MCF 10A (cell line): ENCODE measurements around the gene NWD2. TPM values are rescaled to one million over a fixed set of nuclear protein-coding genes. Genes with fewer than 3 reads are reported as not detected.

Experiments
- BruUV-seq: library from RNA; stranded (reverse); fragments of 400-500 nt; replicated peaks from 2 replicates; lab custom pipeline; 2021; lab: Mats Ljungman, UMichigan
- CTCF ChIA-PET: fragments of 300-600 bp; sonication (Branson Sonifier 250); formaldehyde crosslinking; extraction: SDS; loops from one replicate; lab custom pipeline; 2021; ENCODE audit warnings: antibody characterized with exemption, inconsistent platforms; lab: Yijun Ruan, JAX
- POLR2A ChIA-PET: fragments of 300-600, 350-650 bp; sonication (Branson Sonifier 250); formaldehyde crosslinking; extraction: SDS; loops from one replicate; lab custom pipeline; 2020; ENCODE audit warnings: antibody characterized with exemption, inconsistent platforms; lab: Yijun Ruan, JAX
- DNase-seq: peaks from one replicate; pipeline ENCODE4 v3.0.0-alpha.2; 2018; ENCODE audit not compliant: unreplicated experiment
- H3K27ac Mint-ChIP-seq: one replicate; pipeline ENCODE4 v1.8.0; 2022; ENCODE audit warnings: mild to moderate bottlenecking, low read depth, mixed read lengths; ENCODE audit not compliant: unreplicated experiment
- H3K27me3 Mint-ChIP-seq: one replicate; pipeline ENCODE4 v1.8.0; 2022; ENCODE audit warnings: mixed read lengths; ENCODE audit not compliant: insufficient read depth, unreplicated experiment
- H3K36me3 Mint-ChIP-seq: one replicate; pipeline ENCODE4 v1.8.0; 2022; ENCODE audit warnings: mild to moderate bottlenecking, moderate library complexity, mixed read lengths; ENCODE audit not compliant: insufficient read depth, unreplicated experiment
- H3K4me1 Mint-ChIP-seq: one replicate; pipeline ENCODE4 v1.8.0; 2022; ENCODE audit warnings: mixed read lengths; ENCODE audit not compliant: insufficient read depth, unreplicated experiment
- H3K4me3 Mint-ChIP-seq: one replicate; pipeline ENCODE4 v1.8.0; 2022; ENCODE audit warnings: mild to moderate bottlenecking, moderate library complexity, mixed read lengths; ENCODE audit not compliant: unreplicated experiment
- H3K9me3 Mint-ChIP-seq: one replicate; pipeline ENCODE4 v1.8.0; 2022; ENCODE audit warnings: mixed read lengths; ENCODE audit not compliant: unreplicated experiment
- CTCF ChIP-seq: fragments of 200-600 bp; IDR thresholded peaks from one replicate; pipeline ENCODE4 v1.8.0; 2022; ENCODE audit warnings: antibody characterized with exemption, mild to moderate bottlenecking; ENCODE audit not compliant: unreplicated experiment
- intact Hi-C: fragments of 100-400 bp; cut with micrococcal nuclease; formaldehyde crosslinking; loops from 2 replicates; pipeline ENCODE4 v1.14.1; 2022
- total RNA-seq: library from RNA; stranded (reverse); gene quantifications from 2 replicates; pipeline ENCODE4 v1.2.3, GENCODE V29; 2022

The NWD2 gene
- total RNA-seq, 1 experiment from 2014 or later, result not detected

- Mint-ChIP-seq H3K4me1 (no peaks in the 10 kb centered on the region), H3K4me3 (no peak overlapping the region), H3K27ac (no peak overlapping the region), H3K36me3 (no peaks in the 10 kb centered on the region), H3K9me3 (no peaks in the 10 kb centered on the region), H3K27me3 (peaks cover 17% of the 10 kb centered on the region)
- CTCF ChIA-PET, result interaction anchor here (0.6 to 4.2 kb wide), 2 partner anchors 82 to 121 kb away, joined by 4 to 19 read pairs; no protein-coding TSS in a partner anchor
- no TSS peak for BruUV-seq
- intact Hi-C loops, result no loop called here
- TF ChIP-seq CTCF, result no peak
- DNase-seq, result no peak
- POLR2A ChIA-PET, result no interaction called here
These were observed 201.5 kb downstream of the NWD2 start for GRCh38 chr4:37446016-37446415.

DNA sequence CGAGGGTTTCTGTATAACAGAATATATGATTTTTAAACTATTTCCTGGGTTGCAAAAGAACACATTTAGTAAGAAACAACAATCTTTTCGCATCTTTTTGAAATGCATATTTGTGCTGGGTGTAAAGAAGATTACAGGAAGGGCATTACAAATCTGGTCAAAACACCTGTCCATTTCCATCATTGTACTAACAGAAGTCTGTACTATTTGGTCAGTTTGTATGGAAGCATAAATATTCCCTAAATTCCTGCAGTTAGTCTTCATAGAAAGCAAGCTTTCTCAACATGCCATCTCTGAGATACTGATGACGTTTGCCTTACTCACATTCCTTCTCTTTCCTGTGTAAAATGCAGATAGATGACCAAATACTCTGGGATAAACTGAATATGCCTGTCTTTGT is 203.3 kb downstream of the NWD2 start:
- Mint-ChIP-seq H3K36me3 (no peaks in the 10 kb centered on the region), H3K9me3 (no peaks in the 10 kb centered on the region), H3K4me1 (no peaks in the 10 kb centered on the region), H3K27ac (no peak overlapping the region), H3K4me3 (no peak overlapping the region), H3K27me3 (peaks cover 23% of the 10 kb centered on the region)
- no peak for DNase-seq
- intact Hi-C loops, result no loop called here
- ChIA-PET CTCF (interaction anchor here (1.5 kb wide), 1 partner anchor 81 kb away, joined by 5 read pairs; no protein-coding TSS in a partner anchor), POLR2A (no interaction called here)
- BruUV-seq, result no TSS peak
- no peak for TF ChIP-seq CTCF

GRCh38 chr4:37450309-37450708 is 205.8 kb downstream of the NWD2 start:
- H3K27ac Mint-ChIP-seq, result no peak overlapping the region
- no peaks in the 10 kb centered on the region for H3K9me3 Mint-ChIP-seq
- no peak for TF ChIP-seq CTCF
- CTCF ChIA-PET, result interaction anchor here (0.7 to 5.7 kb wide), 7 partner anchors 13 to 351 kb away, joined by 3 to 60 read pairs (median 4); no protein-coding TSS in a partner anchor
- peaks cover 23% of the 10 kb centered on the region for H3K27me3 Mint-ChIP-seq
- no peak for DNase-seq
- POLR2A ChIA-PET, result no interaction called here
- H3K4me3 Mint-ChIP-seq, result no peak overlapping the region
- no peaks in the 10 kb centered on the region for H3K36me3 Mint-ChIP-seq
- no TSS peak for BruUV-seq
- H3K4me1 Mint-ChIP-seq, result no peaks in the 10 kb centered on the region
- intact Hi-C loops, result no loop called here

DNA sequence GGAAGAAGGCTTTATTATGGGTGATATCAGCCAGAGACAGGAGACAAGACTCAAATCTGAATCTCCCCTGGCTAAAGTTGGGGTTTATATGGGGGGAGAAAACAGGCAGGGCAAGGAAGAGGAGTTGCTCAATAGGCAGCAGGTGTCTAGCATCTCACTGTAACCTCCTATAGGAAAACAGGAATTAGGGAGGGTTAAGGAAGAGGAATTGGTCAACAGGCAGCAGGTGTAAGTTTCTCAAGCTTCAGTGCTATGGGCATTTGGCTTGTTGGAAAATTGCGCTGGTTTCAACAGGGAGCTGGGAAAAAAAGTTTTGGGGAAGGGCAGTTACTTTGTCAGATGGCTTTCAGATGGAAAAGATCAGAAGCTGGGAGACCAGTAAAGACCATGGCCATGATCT is 206.4 kb downstream of the NWD2 start:
- POLR2A ChIA-PET, result no interaction called here
- CTCF ChIA-PET, result interaction anchor here (0.6 to 5.7 kb wide), 8 partner anchors 9 to 585 kb away, joined by 3 to 60 read pairs (median 4); no protein-coding TSS in a partner anchor
- H3K4me1 Mint-ChIP-seq, result no peaks in the 10 kb centered on the region
- H3K27ac Mint-ChIP-seq, result no peak overlapping the region
- H3K36me3 Mint-ChIP-seq, result no peaks in the 10 kb centered on the region
- H3K4me3 Mint-ChIP-seq, result no peak overlapping the region
- intact Hi-C loops, result no loop called here
- BruUV-seq, result no TSS peak
- no peak for DNase-seq
- no peaks in the 10 kb centered on the region for H3K9me3 Mint-ChIP-seq
- H3K27me3 Mint-ChIP-seq, result peaks cover 23% of the 10 kb centered on the region
- no peak for TF ChIP-seq CTCF
